GM12878 (cell line): ENCODE results near the gene CALR.
A peak's percentile ranks its signal among the peaks of the same experiment; 100 is the strongest.

Experiments
- CEBPZ ChIP-seq: fragments of 150-350 bp; IDR thresholded peaks from 2 replicates; pipeline ENCODE4 v1.6.1; 2016; ENCODE audit warnings: low read depth, low read length
- CHD1 ChIP-seq: IDR thresholded peaks from 2 replicates; pipeline ENCODE4 v1.6.1; 2012; ENCODE audit warnings: low read depth, low read length, improper control_type of control experiment
- CHD2 ChIP-seq: IDR thresholded peaks from 2 replicates; pipeline ENCODE4 v1.6.1; 2011; ENCODE audit warnings: low read depth, low read length, improper control_type of control experiment, borderline replicate concordance
- CREB1 ChIP-seq: IDR thresholded peaks from 2 replicates; pipeline ENCODE4 v1.6.1; 2012; ENCODE audit warnings: low read depth, mild to moderate bottlenecking, inconsistent platforms
- CTCF ChIP-seq, 3 experiments: IDR thresholded peaks in 2 of 3; conservative IDR thresholded peaks in 1 of 3; 2 replicates each; pipeline ENCODE4 v1.5.1; 2011; ENCODE audit warnings: low read depth in 3 of 3, low read length in 3 of 3, mild to moderate bottlenecking in 3 of 3, control low read depth in 2 of 3, moderate library complexity in 2 of 3, inconsistent platforms in 1 of 3, mixed read lengths in 1 of 3; ENCODE audit not compliant: control insufficient read depth in 2 of 3, insufficient read depth in 1 of 3; ENCODE audit errors: extremely low read depth in 1 of 3
- EZH2 ChIP-seq: IDR thresholded peaks from 2 replicates; pipeline ENCODE4 v1.6.1; 2012; ENCODE audit warnings: low read depth, mild to moderate bottlenecking, control low read depth, inconsistent platforms, low read length, borderline replicate concordance; ENCODE audit not compliant: control insufficient read depth
- FOXK2 ChIP-seq: fragments of 450-650 bp; IDR thresholded peaks from 2 replicates; pipeline ENCODE4 v1.6.1; 2017; ENCODE audit warnings: mild to moderate bottlenecking, moderate library complexity
- NRF1 ChIP-seq: conservative IDR thresholded peaks from 2 replicates; pipeline ENCODE4 v1.6.1; 2011; ENCODE audit warnings: mild to moderate bottlenecking, low read depth, low read length, improper control_type of control experiment
- PAX5 ChIP-seq: IDR thresholded peaks from 2 replicates; pipeline ENCODE4 v1.6.1; 2011; ENCODE audit warnings: low read depth, low read length, borderline replicate concordance
- POLR2A ChIP-seq: IDR thresholded peaks from 2 replicates; pipeline ENCODE4 v1.6.1; 2011; ENCODE audit warnings: low read depth, mild to moderate bottlenecking, low read length
- REST ChIP-seq: IDR thresholded peaks from 2 replicates; pipeline ENCODE4 v1.6.1; 2012; ENCODE audit warnings: mild to moderate bottlenecking, low read depth, low read length
- TCF7 ChIP-seq: IDR thresholded peaks from 2 replicates; pipeline ENCODE4 v1.6.1; 2014; ENCODE audit warnings: antibody characterized with exemption, borderline replicate concordance
- ZBTB33 ChIP-seq: fragments of 450-650 bp; IDR thresholded peaks from 2 replicates; pipeline ENCODE4 v1.6.1; 2017; ENCODE audit warnings: mild to moderate bottlenecking

GRCh38 chr19:12949363-12950283 lies 11.2 kb downstream of the CALR start:
- no peak for TF ChIP-seq TCF7
- TF ChIP-seq CREB1, result no peak
- no peak for TF ChIP-seq CHD2
- TF ChIP-seq FOXK2, result no peak
- no peak for TF ChIP-seq ZBTB33
- TF ChIP-seq CHD1, result no peak
- TF ChIP-seq CTCF (IDR thresholded peaks at IDR 0.05 in 2 of 3, conservative IDR thresholded peaks at IDR 0.05 in 1 of 3; ENCODE audit: control insufficient read depth in 2 of 3, extremely low read depth in 1 of 3, insufficient read depth in 1 of 3, low read depth in 3 of 3, low read length in 3 of 3), result no peak
- no peak for TF ChIP-seq PAX5
- TF ChIP-seq REST, result no peak
- peak; percentile 16; the same call in 1 of the 2 replicates for TF ChIP-seq POLR2A
- no peak for TF ChIP-seq CEBPZ
- TF ChIP-seq NRF1, result no peak
- no peak for TF ChIP-seq EZH2
